COLO668 (cell line): Measurements from ENCODE around the gene STARD5.
"Not testable (repeated sequence)": the region's sequence is repeated elsewhere in the genome, so short reads cannot be mapped to it uniquely, and the experiment has no call there.

Experiments used
- DNase-seq: peaks from one replicate; lab custom pipeline; 2025; ENCODE audit not compliant: unreplicated experiment; lab: John Stamatoyannopoulos, UW

Gene STARD5, protein sequence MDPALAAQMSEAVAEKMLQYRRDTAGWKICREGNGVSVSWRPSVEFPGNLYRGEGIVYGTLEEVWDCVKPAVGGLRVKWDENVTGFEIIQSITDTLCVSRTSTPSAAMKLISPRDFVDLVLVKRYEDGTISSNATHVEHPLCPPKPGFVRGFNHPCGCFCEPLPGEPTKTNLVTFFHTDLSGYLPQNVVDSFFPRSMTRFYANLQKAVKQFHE

DNA sequence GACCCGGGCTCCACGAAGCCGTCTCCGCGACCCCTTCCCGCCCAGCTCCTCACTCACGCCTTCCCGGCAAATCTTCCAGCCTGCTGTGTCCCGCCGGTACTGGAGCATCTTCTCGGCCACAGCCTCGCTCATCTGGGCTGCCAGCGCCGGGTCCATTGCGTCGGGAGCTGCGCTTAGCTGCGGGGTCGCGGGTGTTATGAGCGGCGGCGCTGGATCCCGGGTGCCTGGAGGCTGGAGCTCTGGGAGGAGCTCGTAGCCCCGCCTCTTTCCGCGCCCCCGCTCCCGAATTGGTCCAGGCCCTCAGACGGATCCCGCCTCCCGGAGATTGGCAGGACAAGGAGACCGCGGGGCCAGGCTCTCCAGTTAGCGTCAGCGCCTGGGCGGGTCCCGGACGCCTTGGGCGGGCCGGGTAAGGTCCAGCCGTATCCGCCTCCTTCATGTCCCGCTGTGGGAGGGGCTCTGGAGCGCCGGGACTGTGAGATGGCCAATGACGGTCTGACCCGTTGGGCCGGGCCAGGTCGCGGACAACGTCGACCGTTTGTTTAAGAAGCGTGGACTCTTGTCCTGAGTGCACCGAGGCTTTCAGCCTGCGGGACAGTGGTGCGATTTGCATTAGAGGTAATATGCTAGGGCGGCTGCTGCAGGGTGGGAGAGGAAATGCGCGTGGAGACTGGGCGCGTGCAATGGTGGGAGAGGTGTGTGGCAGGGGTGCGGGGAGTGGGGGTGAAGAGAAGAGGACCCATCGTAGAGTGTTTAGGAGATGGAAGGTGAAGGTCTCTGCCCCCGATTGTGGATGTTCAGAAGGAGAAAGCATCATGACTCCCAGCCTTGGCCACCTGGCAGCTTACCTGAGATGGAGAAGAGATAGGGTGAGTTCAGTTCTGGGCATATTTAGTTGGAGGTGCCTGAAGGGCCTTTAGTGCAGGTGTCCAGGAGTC is at the start of gene STARD5:
TSS of gene STARD5 (minus strand) at position 198 of the 938 bp plus-strand sequence. CDS start at position 156, 42 bp downstream.
- DNase-seq: peak; percentile 98

DNA sequence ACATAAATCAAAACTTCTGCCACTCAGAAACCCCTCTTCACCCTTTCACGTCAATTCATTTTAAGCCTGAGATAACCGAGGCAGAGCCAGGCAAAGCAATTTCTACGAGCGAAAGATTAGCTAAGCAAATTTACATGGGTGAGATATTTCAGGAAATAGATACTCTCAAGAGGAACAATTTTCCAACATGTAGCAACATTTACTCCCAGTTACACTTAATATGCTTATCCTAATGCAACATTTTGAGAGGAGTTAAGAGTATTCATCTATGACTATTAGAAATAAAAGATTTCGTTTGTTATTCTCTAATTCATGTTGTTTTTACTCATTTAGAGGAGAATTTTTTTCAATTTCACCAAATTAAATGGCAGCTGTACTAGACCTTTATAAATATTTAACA is 49.2 kb upstream of the STARD5 start:
- DNase-seq: no peak

DNA sequence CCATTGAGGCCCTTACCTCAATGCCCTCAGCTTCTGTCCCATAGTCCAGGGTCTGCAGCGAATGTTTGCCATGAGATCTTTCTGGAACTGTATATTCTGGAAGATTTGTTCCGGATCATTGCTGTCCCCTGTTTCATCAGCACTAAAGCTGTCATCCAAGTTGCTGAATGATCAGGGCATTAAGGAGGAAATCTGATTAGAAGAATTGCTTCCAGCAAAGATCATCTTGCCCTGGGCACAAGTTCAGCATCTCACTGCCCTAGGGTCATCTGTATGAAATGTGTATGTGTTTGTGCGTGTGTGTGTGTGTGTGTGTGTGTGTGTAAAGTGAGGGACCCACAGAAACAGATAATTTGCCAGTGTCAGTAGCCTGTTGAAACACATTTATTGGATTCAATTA is 48.6 kb upstream of the STARD5 start:
- no peak for DNase-seq

DNA sequence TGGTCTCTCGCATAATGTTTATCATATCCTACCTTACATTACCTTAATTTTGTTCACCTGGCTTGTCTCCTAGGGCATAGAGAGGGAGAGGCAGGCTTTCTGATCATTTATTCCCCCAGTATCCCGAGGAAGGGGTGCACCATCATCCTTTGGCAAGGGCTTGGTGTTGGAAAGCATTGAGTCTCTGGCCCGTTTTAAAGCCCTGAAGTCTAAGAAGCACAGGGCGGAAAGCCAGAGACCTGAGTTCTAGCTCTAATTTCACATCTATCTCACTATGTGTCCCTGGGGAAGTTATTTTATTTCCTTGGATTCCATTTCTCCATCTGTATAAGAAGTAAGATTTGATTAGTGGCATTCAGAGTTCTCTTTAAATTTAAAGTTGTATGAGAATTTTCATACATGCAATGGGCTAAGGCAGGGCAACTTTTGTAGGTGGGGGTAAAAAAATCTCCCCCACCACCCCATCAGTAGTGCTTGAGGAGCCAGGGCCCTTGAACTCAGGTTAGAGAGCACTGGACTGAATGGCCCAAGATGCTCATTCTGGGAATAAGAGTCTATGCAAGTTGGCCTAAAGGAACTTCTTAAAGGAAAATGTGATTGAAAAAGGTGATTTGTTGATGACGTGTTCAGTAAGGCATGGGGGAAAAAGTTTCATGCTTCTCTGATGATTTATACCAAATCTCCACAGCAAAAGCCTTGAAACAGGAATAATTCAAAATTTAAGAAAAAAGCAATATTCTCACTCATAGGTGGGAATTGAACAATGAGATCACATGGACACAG is 40.0 kb upstream of the STARD5 start:
- no peak for DNase-seq

DNA sequence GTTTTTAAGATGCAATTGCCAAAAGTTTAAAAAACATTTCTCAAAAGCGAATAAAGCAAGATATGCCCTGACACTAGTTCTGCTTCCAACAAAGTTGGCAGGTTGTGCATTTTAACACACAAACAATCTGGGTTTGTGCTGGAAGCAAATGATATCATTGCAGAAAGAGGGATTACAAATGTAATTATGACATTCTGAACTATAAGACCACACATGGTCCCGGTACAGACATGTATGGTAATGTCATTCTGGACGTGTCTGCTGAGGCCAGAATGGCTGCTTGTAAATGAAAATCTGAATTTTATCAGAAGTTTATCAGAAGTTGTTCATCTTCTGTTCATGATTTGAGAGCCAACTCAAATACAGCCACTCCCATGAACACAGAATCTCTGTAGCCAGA is 39.3 kb upstream of the STARD5 start:
- DNase-seq: no peak

DNA sequence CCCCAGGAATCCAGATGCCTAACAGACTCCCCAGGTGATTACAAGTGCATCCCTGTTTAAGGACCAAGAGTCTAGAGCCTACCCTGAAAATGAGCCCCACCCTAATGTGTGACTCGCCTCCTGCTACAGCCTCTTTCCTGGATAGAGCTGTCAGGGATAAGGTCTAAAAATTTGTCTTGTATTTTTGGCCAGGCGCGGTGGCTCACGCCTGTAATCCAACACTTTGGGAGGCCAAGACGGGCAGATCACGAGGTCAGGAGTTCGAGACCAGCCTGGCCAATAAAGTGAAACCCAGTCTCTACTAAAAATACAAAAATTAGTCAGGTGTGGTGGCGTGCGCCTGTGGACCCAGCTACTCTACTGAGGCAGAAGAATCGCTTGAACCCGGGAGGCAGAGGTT is 38.8 kb upstream of the STARD5 start:
- no peak for DNase-seq

DNA sequence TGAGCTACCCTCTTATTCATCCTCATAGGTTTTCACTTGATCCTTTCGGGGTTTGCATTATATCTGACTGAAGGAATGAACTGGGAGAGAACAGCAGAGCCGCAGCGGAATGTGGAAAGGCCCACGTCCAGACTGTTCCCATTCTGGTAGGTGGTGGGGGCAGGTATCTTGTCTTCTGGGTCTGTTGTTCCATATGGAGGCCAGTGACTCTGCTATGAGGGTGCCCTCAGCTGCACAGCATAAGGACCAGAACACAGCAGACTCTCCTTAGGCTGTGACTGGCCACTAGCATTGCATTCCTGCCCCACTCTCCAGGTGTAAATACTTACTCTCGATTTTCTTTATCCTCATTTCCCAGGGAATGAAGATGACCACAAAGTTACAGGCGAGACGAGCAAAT is 38.0 kb upstream of the STARD5 start:
- DNase-seq: no peak

DNA sequence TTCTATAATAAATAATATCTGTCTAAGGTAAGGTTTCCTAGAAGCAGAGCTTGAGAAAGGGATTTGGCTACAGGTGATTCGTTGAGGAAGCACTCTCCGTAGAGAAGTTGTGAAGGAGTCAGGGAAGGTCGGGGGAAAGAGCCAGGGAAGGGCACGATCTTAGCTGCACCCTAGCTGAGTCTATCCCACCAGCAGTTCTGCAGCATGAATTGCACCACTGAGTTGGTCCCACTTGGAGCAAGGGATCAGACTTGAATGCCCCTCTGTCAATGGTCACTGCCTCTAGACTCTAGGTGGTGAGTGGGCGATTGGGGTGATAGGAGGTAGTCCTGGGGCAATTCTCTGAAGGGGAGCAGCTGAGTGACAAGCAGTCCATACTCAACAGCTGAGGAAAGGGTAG is 36.5 kb upstream of the STARD5 start:
- DNase-seq: no peak

DNA sequence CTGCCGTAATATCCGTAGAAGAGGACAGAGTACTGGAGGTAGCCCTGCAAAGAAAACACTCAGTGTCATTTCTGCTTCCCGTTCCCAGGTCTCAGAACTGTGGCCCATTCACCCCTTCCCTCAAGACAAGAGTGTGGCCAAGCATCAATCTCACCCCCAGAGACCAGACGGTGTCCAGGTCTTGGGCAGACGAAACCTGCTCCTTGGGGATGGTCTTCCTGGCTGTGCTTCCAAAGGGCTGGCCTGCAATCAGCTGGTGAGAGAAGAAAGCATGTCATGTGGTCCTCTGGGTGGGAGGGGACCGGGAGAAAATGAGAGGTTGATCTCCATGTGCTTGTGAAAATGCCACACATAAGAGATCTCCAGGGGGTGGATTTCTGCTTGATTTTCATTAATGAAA is 34.3 kb upstream of the STARD5 start:
- DNase-seq: no peak

DNA sequence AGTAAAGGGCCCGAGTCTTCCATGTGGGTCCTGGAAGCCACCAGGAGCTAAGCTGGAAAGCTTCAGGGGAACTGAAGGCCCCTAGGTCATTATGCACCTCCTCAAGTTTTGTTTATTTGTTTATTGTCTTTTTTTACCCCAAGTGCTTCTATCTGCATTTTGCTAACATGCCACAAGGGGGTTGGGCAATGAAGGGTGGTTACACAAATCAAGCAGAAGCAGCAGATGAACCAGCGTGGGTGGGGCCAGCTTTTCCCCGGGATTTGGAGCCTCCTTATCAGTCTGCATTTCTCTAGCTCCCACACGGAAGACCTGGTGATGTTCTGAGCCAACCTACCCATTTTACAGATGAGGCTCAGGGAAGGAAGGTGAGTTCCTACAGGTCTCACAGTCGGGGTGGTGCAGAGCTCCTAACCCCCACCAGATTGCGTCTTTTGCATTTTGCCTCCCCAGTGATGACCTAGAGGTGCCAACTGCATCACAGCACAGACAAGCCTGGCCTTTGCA is 33.3 kb upstream of the STARD5 start:
- DNase-seq: no peak

DNA sequence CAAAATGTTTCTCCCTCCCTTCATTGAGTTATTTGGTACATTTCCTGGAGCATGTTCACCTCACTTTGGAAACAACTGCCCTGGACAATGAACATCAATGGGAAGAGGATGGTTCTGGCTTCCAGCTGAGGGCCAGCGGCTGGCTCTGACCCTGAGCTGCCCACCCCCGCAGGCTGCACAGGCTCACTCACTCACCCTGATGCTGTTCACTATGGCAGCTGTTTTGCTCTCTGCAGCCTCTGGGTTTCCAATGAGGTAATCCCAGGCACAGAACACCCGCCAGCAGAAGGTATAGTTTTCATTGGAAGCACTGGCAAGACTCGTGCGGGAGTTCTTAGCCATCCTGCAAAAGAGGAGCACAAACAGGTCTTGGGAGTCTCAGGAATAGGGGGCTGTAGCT is 32.3 kb upstream of the STARD5 start:
- no peak for DNase-seq

DNA sequence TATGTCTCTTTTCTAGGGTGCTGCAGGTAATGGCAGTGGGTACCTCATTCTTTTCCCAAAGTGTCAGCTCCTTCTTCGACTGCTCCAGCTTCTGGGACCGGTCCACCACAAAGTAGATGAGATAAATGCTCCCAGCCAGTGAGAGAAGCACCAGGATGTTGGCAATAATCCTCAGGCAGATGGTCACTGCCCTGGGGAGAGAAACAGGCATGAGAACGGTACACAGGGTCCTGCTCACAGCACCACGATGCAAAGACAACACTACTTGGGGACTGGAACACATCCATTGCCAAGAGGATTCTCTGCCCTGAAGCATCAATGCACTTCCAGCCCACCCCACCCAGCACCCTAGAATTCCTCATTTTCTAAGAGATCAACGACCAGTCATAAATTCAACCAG is 27.7 kb upstream of the STARD5 start:
- DNase-seq: no peak

DNA sequence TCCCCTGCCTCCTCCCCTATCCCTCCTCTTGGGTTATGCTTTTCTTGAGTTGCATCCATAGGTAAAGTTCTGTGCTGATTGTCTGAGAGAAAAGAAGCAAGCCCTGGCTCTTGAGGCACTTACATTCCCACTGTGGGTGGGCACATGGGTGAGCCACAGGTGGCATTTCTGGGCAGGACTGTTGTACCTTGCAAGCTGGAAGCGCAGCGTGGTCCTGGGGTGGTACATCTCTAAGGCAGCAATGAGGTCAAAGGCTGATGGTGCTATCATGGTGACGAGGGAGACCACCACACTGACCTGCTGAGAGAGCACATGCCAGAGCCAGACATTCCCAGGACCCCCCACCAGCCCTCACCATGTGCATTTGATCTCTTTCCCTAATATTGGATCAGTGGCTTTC is 25.3 kb upstream of the STARD5 start:
- DNase-seq: no peak

DNA sequence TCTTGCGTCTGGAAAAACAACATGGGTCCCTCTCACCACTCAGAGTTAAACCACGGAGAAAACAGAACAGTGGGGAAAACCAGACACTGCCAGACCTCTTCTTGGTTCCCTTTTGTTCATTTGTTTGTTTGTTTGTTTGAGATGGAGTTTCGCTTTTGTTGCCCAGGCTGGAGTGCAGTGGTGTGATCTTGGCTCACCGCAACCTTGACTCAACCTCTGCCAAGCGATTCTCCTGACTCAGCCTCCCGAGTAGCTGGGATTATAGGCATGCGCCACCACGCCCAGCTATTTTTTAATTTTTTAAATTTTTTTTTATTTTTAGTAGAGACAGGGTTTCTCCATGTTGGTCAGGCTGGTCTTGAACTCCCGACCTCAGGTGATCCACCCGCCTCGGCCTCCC is 24.8 kb upstream of the STARD5 start:
- DNase-seq: not testable (repeated sequence)

DNA sequence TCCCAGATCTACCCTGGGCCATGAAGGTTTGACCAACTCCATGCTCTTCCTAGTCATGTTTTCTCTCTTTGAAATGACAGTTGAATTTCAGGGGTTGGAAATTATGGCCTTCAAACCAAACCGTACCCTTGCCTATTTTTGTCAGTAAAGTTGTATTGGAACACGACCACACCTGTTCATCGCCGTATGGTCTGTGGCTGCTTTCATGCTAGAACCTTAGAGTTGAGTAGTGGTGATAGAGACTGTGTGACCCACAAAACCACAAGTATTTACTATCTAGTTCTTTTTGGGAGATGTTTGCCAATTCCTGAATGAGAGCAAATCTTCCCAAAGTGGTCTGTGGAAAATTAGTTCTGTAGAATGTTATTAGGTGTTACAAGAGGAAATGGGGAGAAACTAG is 24.0 kb upstream of the STARD5 start:
- no peak for DNase-seq

DNA sequence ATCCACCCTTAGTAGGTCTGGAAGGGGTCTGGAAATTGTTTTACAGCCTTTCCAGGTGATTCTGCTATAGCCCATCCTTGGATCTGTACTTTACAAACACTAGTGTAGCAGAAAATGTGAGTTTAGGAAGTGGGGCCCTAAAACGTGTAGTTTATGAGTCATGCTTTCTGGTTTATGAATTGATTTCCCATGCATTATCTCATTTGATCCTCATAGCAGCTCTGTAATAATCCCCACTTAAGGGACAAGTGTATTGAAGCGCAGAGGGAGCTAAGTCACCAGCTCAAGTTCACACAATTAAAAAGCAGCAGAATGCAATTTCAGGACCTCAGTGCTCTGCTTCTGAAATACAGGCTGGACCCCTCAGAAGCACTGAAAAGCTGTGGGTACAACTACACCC is 22.7 kb upstream of the STARD5 start:
- DNase-seq: no peak

DNA sequence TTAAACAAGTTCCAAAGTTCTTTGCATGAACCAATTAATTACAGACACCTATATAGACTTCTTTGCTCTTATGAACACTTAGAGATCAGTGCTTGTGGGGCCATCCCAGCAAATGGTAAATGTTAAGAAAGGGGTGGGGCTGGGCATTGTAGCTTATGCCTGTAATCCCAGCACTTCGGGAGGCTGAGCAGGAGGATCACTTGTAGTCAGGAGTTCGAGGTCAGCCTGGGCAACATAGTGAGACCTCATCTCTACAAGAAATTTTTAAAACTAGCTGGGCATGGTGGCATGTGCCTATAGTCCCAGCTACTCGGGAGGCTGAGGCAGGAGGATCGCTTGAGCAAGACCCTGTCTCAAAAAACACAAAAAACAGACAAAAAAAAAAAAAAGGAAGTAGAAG is 19.4 kb upstream of the STARD5 start:
- no peak for DNase-seq

DNA sequence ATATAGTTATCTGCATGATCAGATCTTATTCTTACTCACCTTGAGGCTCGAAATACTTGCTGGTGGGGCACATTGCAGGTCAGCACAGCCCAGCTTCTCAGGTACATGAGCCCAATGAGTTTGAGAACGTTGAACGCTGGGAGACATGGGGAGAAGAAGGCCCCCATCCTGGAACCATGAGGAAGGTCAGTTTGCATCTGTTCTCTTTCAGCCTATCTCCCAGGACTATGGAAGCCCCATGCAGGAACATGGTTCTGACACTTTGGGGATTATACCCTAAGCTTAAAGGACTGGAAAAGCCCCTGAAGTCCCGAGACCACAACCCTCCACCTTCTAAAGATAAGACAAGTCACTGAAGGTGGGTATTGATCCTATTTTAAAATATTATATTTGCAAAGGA is 17.4 kb upstream of the STARD5 start:
- DNase-seq: no peak

DNA sequence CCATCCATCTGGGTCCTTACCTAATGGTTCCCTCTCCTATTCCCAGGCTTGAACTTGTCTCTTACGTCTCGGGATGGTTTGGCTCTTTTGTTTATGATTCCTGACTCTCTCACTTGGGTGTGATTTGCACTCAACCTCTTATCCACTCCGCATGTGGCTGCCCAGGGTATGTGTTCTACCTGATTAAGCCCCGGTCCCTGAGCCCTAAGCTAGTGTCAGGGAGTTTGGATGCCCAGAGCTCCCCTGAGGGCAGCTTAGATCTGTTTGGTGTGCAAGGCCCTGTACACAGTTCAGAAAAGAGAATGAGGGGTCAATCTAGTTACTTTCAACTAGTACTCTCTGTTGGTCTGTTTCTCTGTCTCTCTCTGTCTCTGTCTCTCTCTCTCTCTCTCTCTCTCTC is 15.9 kb upstream of the STARD5 start:
- no peak for DNase-seq

DNA sequence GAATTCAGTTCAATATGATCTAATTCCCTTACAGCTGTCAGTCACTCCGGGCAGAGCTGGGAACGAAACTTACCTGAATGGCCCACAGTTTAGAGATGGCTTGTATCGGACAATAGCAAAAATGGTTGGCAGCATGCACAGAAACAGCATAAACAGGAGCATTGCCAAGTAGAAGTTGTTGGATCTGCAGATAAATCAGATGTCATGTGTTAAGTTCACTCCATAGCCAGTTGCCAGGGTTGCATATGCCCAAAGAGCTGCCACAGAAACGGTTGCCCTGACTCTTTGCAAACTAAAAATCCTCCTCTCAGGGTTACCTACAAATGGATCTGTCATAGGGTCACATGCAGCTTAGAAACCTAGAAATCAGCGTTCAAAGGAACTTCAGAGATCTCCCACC is 15.4 kb upstream of the STARD5 start:
- no peak for DNase-seq

DNA sequence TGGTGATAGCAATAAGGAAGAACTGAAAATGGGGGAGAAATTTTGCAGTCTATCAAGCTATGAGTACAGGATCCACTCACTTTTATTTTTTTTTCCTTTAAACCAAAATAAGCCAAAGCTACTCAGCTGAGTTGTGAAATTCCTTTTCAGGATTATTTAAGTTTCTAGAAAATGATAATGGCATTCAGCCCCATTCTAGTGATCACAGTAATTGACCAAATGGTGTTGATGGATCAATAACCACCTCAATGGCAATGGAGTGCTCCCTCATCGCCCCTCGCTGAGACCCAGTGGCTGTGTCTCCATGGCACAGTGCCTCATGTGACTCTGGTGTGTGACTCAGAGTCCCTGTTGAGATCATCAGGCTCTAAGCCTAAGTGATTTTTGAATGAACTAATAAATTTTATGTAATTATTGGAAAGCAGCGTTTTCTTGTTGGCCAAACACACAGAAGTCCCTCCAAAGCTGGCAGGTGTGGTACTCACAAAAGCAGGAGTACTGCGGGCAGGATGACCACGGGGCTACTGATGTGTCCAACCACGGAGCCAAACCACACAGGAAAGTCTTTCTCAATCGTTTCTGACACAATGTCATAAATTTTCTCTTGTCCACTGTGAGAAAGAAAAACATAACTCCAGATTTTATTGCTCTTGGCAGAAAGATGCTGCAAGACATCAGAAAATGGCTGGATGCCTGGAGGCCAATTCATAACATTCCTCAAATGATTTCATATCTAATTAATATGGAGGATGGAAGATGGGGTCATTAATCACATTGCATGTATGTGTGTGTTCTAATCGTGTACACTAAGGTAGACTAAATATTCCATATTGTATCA is 14.4 kb upstream of the STARD5 start:
- DNase-seq: no peak
